ENCODE data around the gene SEMG1. TPM values are rescaled to one million over a fixed set of nuclear protein-coding genes. Genes with fewer than 3 reads are reported as not detected.

Gene SEMG1
- total RNA-seq, 1 experiment from 2014 or later = not detected

DNA sequence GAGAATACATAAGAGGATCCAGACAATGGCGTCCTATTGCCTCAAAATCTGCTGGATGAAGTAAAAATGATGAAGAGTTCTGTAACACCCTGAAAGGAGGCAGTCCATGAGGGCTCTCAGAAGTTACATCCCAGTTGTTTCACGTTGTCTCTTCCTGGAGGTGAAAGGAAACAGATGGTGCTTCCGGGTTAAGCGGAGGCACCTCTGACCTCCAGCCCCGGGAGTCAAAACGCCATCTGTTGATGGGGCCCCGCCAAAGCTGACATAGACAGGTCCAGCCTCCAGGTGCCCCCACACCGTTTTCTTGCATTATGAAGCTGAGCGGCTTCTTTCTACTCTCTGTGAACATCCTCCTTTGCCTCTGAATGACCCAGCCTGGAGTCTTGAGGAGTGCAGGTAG, 23.8 kb downstream of the SEMG1 start:
- DNase-seq = no peak

DNA sequence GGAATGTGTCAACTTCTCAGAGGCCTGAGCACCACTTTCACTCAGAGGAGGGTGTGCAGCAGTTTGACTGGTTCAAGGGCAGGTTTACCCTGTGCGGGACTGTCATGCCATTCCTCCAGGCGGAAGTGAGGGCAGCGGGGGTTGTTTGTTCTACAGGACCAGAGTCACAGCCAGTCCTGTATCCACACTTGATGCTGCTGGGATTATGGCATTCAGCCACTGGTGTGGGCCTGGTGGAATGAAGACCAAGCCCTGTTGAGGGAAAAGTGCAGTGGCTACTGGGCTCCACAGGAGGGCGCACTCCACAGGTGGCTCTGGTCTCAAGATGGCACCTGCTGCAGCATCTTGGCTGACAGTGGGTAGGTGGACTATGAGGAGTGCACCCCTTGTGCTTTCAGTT, 29.2 kb downstream of the SEMG1 start:
- no peaks in the 10 kb centered on the region for H3K36me3 ChIP-seq (ENCODE audit: insufficient read depth, low read length)
- H3K4me2 ChIP-seq (ENCODE audit: low read depth, low read length, poor library complexity, severe bottlenecking) = no peak overlapping the region
- DNase-seq = peak; percentile 58
- H3K9ac ChIP-seq (ENCODE audit: low read length) = no peak overlapping the region
- no peaks in the 10 kb centered on the region for H3K79me2 ChIP-seq (ENCODE audit: low read length)
- no peak overlapping the region for H2AFZ ChIP-seq (ENCODE audit: low read length)
- no peaks in the 10 kb centered on the region for H3K27me3 ChIP-seq (ENCODE audit: low read length)
- H3K9me2 ChIP-seq (replicated peaks; ENCODE audit: insufficient read depth, low read length) = no peaks in the 10 kb centered on the region
- no peaks in the 10 kb centered on the region for H3K4me1 ChIP-seq (ENCODE audit: low read length)
- H3K27ac ChIP-seq (ENCODE audit: low read length) = no peak overlapping the region
- no peak overlapping the region for H3K4me3 ChIP-seq (ENCODE audit: low read length)
- no peaks in the 10 kb centered on the region for H4K20me1 ChIP-seq (ENCODE audit: insufficient read depth, low read depth, low read length)
- H3K9me3 ChIP-seq (ENCODE audit: low read length) = no peaks in the 10 kb centered on the region

More for the DNA sequence above, 23.8 kb downstream of the SEMG1 start:
- no peaks in the 10 kb centered on the region for H3K9me3 ChIP-seq (ENCODE audit: low read length)
- H3K9ac ChIP-seq (ENCODE audit: low read length) = no peak overlapping the region
- H2AFZ ChIP-seq (ENCODE audit: low read length) = no peak overlapping the region
- H3K36me3 ChIP-seq (ENCODE audit: insufficient read depth, low read length) = no peaks in the 10 kb centered on the region
- no peaks in the 10 kb centered on the region for H3K79me2 ChIP-seq (ENCODE audit: low read length)
- peaks cover 4% of the 10 kb centered on the region; the same call in 1 of the 2 replicates for H3K4me1 ChIP-seq (ENCODE audit: low read length)
- no peak overlapping the region for H3K4me3 ChIP-seq (ENCODE audit: low read length)
- no peaks in the 10 kb centered on the region for H3K9me2 ChIP-seq (replicated peaks; ENCODE audit: insufficient read depth, low read length)
- no peak overlapping the region for H3K4me2 ChIP-seq (ENCODE audit: low read depth, low read length, poor library complexity, severe bottlenecking)
- no peak overlapping the region for H3K27ac ChIP-seq (ENCODE audit: low read length)
- H3K27me3 ChIP-seq (ENCODE audit: low read length) = no peaks in the 10 kb centered on the region
- H4K20me1 ChIP-seq (ENCODE audit: insufficient read depth, low read depth, low read length) = no peaks in the 10 kb centered on the region

DNA sequence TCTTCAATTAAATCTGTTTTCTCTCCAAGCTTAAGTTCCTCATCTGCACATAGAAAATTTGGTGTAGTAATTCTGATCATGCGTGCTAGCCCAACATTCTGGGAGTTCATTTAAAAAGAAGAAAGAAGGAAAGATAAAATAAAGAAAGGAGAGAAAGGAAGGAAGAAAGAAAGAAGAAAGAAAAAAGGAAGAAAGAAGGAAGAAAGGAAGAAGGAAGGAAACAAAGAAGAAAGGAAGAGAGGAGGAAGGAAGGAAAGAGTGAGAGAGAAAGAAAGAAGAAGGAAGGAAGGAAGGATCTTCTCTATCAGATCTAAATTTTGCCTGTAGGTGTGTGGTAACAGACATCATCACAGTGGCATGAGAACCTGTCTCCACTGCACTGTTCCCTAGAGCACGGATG, 31.3 kb downstream of the SEMG1 start:
- Histone ChIP-seq H3K27me3 (ENCODE audit: low read length) (no peaks in the 10 kb centered on the region), H3K4me1 (ENCODE audit: low read length) (no peaks in the 10 kb centered on the region), H4K20me1 (ENCODE audit: insufficient read depth, low read depth, low read length) (no peaks in the 10 kb centered on the region), H3K36me3 (ENCODE audit: insufficient read depth, low read length) (no peaks in the 10 kb centered on the region), H3K79me2 (ENCODE audit: low read length) (no peaks in the 10 kb centered on the region), H3K9ac (ENCODE audit: low read length) (no peak overlapping the region), H2AFZ (ENCODE audit: low read length) (no peak overlapping the region), H3K9me2 (replicated peaks; ENCODE audit: insufficient read depth, low read length) (no peaks in the 10 kb centered on the region), H3K4me3 (ENCODE audit: low read length) (no peak overlapping the region), H3K9me3 (ENCODE audit: low read length) (no peaks in the 10 kb centered on the region), H3K27ac (ENCODE audit: low read length) (no peak overlapping the region), H3K4me2 (ENCODE audit: low read depth, low read length, poor library complexity, severe bottlenecking) (no peak overlapping the region)
- DNase-seq = no peak

DNA sequence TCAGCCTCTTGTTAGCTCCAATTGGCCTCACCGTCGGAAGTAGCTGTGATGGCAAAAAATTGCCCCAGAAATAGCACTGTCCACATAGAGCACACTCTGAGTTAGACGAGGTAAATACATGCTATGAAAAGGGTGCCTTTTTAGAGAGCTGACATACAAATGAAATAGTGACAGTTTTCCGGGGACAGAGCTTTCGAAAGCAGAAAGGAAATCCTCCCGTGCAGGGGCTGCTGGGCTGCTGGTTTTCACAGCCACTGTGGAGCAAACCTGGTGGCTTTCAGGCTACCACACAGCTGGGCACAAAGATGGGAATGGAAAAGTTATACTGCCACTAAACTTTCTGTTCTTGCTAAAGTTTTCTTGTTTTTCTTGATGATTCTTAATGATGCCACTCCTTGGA, 39.3 kb downstream of the SEMG1 start:
- no peak overlapping the region for H3K4me2 ChIP-seq (ENCODE audit: low read depth, low read length, poor library complexity, severe bottlenecking)
- H3K9ac ChIP-seq (ENCODE audit: low read length) = no peak overlapping the region
- no peaks in the 10 kb centered on the region for H3K36me3 ChIP-seq (ENCODE audit: insufficient read depth, low read length)
- no peaks in the 10 kb centered on the region for H3K9me2 ChIP-seq (replicated peaks; ENCODE audit: insufficient read depth, low read length)
- no peak for DNase-seq
- no peaks in the 10 kb centered on the region for H3K27me3 ChIP-seq (ENCODE audit: low read length)
- H3K4me3 ChIP-seq (ENCODE audit: low read length) = no peak overlapping the region
- no peaks in the 10 kb centered on the region for H3K79me2 ChIP-seq (ENCODE audit: low read length)
- no peaks in the 10 kb centered on the region for H3K9me3 ChIP-seq (ENCODE audit: low read length)
- H3K27ac ChIP-seq (ENCODE audit: low read length) = no peak overlapping the region
- no peaks in the 10 kb centered on the region for H4K20me1 ChIP-seq (ENCODE audit: insufficient read depth, low read depth, low read length)
- H2AFZ ChIP-seq (ENCODE audit: low read length) = no peak overlapping the region
- no peaks in the 10 kb centered on the region for H3K4me1 ChIP-seq (ENCODE audit: low read length)

DNA sequence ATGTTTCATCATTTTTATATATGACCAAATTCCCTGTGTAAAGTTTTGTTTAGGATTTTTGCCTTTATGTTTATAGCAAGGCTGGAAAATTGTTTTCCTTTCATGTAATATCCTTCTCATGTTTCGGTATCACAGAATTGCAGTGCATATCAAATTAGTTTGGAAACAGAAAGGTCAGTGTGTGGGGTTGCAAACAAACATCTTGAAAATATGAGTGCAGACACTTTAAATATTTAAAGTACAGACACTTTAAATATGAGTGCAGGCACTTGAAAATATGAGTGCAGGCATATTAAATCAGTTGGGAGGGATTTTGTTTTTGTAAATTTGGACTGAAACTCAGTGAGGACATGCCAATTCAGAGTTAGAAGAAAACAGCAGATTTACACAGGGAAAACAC, 41.0 kb downstream of the SEMG1 start:
- no peak for DNase-seq
- Histone ChIP-seq H3K4me1 (ENCODE audit: low read length) (no peaks in the 10 kb centered on the region), H4K20me1 (ENCODE audit: insufficient read depth, low read depth, low read length) (no peaks in the 10 kb centered on the region), H3K27me3 (ENCODE audit: low read length) (no peaks in the 10 kb centered on the region), H3K9me3 (ENCODE audit: low read length) (no peaks in the 10 kb centered on the region), H3K4me2 (ENCODE audit: low read depth, low read length, poor library complexity, severe bottlenecking) (no peak overlapping the region), H3K9me2 (replicated peaks; ENCODE audit: insufficient read depth, low read length) (no peaks in the 10 kb centered on the region), H3K9ac (ENCODE audit: low read length) (no peak overlapping the region), H3K4me3 (ENCODE audit: low read length) (no peak overlapping the region), H3K79me2 (ENCODE audit: low read length) (no peaks in the 10 kb centered on the region), H3K27ac (ENCODE audit: low read length) (no peak overlapping the region), H2AFZ (ENCODE audit: low read length) (no peak overlapping the region), H3K36me3 (ENCODE audit: insufficient read depth, low read length) (no peaks in the 10 kb centered on the region)

DNA sequence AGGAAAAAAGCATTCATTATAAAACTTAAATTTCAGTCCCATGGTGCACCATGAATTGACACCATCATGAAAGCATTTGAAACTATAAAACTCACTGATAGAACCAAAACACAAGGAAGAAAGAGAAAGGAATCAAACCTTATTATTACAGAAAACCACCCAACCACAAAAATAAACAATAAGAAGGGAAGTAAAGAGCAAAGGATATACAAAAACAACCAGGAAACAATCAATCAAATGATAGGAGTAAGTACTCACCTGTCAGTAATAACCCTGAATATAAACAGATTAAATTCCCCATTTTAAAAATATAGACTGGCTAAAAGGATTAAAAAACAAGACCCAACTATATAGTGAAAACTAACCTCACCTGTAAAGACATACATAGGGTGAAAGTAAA, 41.8 kb downstream of the SEMG1 start:
- no peaks in the 10 kb centered on the region for H3K9me2 ChIP-seq (replicated peaks; ENCODE audit: insufficient read depth, low read length)
- H3K79me2 ChIP-seq (ENCODE audit: low read length) = no peaks in the 10 kb centered on the region
- H3K9me3 ChIP-seq (ENCODE audit: low read length) = no peaks in the 10 kb centered on the region
- H3K36me3 ChIP-seq (ENCODE audit: insufficient read depth, low read length) = no peaks in the 10 kb centered on the region
- H2AFZ ChIP-seq (ENCODE audit: low read length) = no peak overlapping the region
- no peaks in the 10 kb centered on the region for H4K20me1 ChIP-seq (ENCODE audit: insufficient read depth, low read depth, low read length)
- no peak overlapping the region for H3K4me2 ChIP-seq (ENCODE audit: low read depth, low read length, poor library complexity, severe bottlenecking)
- H3K4me3 ChIP-seq (ENCODE audit: low read length) = no peak overlapping the region
- no peak for DNase-seq
- no peak overlapping the region for H3K27ac ChIP-seq (ENCODE audit: low read length)
- H3K4me1 ChIP-seq (ENCODE audit: low read length) = no peaks in the 10 kb centered on the region
- no peak overlapping the region for H3K9ac ChIP-seq (ENCODE audit: low read length)
- no peaks in the 10 kb centered on the region for H3K27me3 ChIP-seq (ENCODE audit: low read length)

DNA sequence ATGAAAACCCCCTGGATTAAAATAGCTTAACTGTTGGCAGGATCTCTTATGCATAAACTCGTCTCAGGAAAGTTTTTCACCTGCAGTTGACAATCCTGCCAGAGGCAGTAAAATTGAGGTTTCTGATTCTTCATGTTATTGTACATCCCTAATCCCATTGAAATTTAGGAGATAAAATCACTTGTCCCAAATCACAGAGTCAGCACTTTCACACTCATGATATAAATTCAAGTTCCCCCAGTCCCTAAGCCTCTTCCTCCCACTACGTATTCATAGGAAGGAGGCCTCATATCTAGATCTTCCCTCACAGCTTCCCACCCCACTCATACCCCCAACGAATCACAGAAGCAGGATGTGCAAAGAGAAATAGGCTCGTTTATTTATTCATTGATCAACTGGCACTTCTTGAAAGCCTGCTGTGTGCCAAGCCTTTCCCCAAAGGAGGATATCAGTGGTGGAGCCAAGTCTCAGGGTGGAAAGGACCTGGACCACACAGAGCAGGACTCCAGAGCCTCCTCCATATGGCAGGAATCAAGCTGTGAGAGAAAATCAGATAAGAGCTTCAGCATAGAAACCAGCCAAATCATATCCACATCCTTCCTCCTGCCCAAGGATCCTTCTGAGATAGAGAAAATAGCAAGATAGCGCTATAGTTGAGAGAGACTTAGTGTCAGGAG, 45.2 kb downstream of the SEMG1 start:
- Histone ChIP-seq H3K4me1 (ENCODE audit: low read length) (no peaks in the 10 kb centered on the region), H3K79me2 (ENCODE audit: low read length) (no peaks in the 10 kb centered on the region), H3K36me3 (ENCODE audit: insufficient read depth, low read length) (no peaks in the 10 kb centered on the region), H2AFZ (ENCODE audit: low read length) (no peak overlapping the region), H3K9me2 (replicated peaks; ENCODE audit: insufficient read depth, low read length) (no peaks in the 10 kb centered on the region), H3K9me3 (ENCODE audit: low read length) (no peaks in the 10 kb centered on the region), H3K4me2 (ENCODE audit: low read depth, low read length, poor library complexity, severe bottlenecking) (no peak overlapping the region), H3K27ac (ENCODE audit: low read length) (no peak overlapping the region), H3K4me3 (ENCODE audit: low read length) (no peak overlapping the region), H4K20me1 (ENCODE audit: insufficient read depth, low read depth, low read length) (no peaks in the 10 kb centered on the region), H3K9ac (ENCODE audit: low read length) (no peak overlapping the region), H3K27me3 (ENCODE audit: low read length) (no peaks in the 10 kb centered on the region)
- no peak for DNase-seq

DNA sequence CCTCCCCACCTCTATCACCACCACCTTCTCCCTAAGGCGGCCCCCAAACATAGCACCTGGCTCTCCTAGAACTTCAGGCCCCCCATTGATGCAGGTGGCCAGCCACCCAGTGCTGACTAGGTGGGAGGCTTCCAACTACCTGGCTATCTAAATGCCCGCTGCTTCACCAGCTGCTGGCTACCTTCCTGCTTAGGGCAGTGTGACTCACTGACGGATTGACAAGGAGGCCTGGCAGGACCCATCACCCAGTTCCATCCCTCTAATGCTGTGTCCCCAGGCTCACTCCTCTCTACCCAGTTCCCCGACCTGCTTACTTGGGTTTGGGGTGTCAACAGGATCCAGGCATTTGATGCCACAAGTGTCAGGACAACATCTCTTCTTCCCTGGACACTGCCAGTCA, 46.4 kb downstream of the SEMG1 start:
- no peaks in the 10 kb centered on the region for H4K20me1 ChIP-seq (ENCODE audit: insufficient read depth, low read depth, low read length)
- H3K36me3 ChIP-seq (ENCODE audit: insufficient read depth, low read length) = no peaks in the 10 kb centered on the region
- no peak for DNase-seq
- H3K9ac ChIP-seq (ENCODE audit: low read length) = no peak overlapping the region
- no peaks in the 10 kb centered on the region for H3K4me1 ChIP-seq (ENCODE audit: low read length)
- H2AFZ ChIP-seq (ENCODE audit: low read length) = no peak overlapping the region
- no peak overlapping the region for H3K4me2 ChIP-seq (ENCODE audit: low read depth, low read length, poor library complexity, severe bottlenecking)
- H3K27ac ChIP-seq (ENCODE audit: low read length) = no peak overlapping the region
- H3K79me2 ChIP-seq (ENCODE audit: low read length) = no peaks in the 10 kb centered on the region
- no peaks in the 10 kb centered on the region for H3K9me3 ChIP-seq (ENCODE audit: low read length)
- no peaks in the 10 kb centered on the region for H3K9me2 ChIP-seq (replicated peaks; ENCODE audit: insufficient read depth, low read length)
- H3K27me3 ChIP-seq (ENCODE audit: low read length) = no peaks in the 10 kb centered on the region
- no peak overlapping the region for H3K4me3 ChIP-seq (ENCODE audit: low read length)

Data from Karpas-422 (cell line).